Trophoblast cell (in vitro differentiated cells and primary cell): ENCODE results near the gene MTMR3.
"Not testable (repeated sequence)": the region's sequence is repeated elsewhere in the genome, so short reads cannot be mapped to it uniquely, and the experiment has no call there.

ENCODE experiments used
- DNase-seq, 2 donors: peaks; one replicate each; pipeline ENCODE4 v3.0.0-alpha.2; 2016
- H2AFZ ChIP-seq: 2 replicates; pipeline ENCODE4 v1.6.1; 2013; ENCODE audit warnings: low read length, moderate library complexity, mild to moderate bottlenecking; ENCODE audit not compliant: insufficient read depth, poor library complexity
- H2AK5ac ChIP-seq: 2 replicates; pipeline ENCODE4 v1.6.1; 2013; ENCODE audit warnings: mild to moderate bottlenecking, low read length
- H2BK120ac ChIP-seq: 2 replicates; pipeline ENCODE4 v1.6.1; 2013; ENCODE audit warnings: low read length, mild to moderate bottlenecking, moderate library complexity; ENCODE audit not compliant: insufficient read depth, poor library complexity
- H2BK12ac ChIP-seq: 2 replicates; pipeline ENCODE4 v1.6.1; 2013; ENCODE audit warnings: mild to moderate bottlenecking, low read length, moderate library complexity
- H2BK5ac ChIP-seq: 2 replicates; pipeline ENCODE4 v1.6.1; 2013; ENCODE audit warnings: low read length, low read depth, moderate library complexity, mild to moderate bottlenecking; ENCODE audit not compliant: poor library complexity
- H3K14ac ChIP-seq: 2 replicates; pipeline ENCODE4 v1.6.1; 2013; ENCODE audit warnings: mild to moderate bottlenecking, low read length
- H3K18ac ChIP-seq: 2 replicates; pipeline ENCODE4 v1.6.1; 2013; ENCODE audit warnings: mild to moderate bottlenecking, low read length
- H3K23ac ChIP-seq: 2 replicates; pipeline ENCODE4 v1.6.1; 2013; ENCODE audit warnings: low read length
- H3K27ac ChIP-seq: 2 replicates; pipeline ENCODE4 v1.5.1; 2013; ENCODE audit warnings: low read depth, mild to moderate bottlenecking, inconsistent platforms, low read length, moderate library complexity
- H3K27me3 ChIP-seq: 2 replicates; pipeline ENCODE4 v1.6.1; 2013; ENCODE audit warnings: inconsistent platforms, mild to moderate bottlenecking, low read length, moderate library complexity; ENCODE audit not compliant: insufficient read depth
- H3K36me3 ChIP-seq, 2 experiments: 1 replicate in 1 of 2; 2 replicates in 1 of 2; pipeline ENCODE4 v1.6.1; 2013; ENCODE audit warnings: low read length in 2 of 2, mild to moderate bottlenecking in 2 of 2, moderate library complexity in 1 of 2; ENCODE audit not compliant: insufficient read depth in 2 of 2, control insufficient read depth in 1 of 2
- H3K4ac ChIP-seq: 2 replicates; pipeline ENCODE4 v1.6.1; 2013; ENCODE audit warnings: low read depth, mild to moderate bottlenecking, low read length, moderate library complexity
- H3K4me1 ChIP-seq, 2 experiments: 1 replicate in 1 of 2; 2 replicates in 1 of 2; pipeline ENCODE4 v1.6.1; 2013; ENCODE audit warnings: low read length in 2 of 2, mild to moderate bottlenecking in 2 of 2, moderate library complexity in 1 of 2; ENCODE audit not compliant: insufficient read depth in 2 of 2, control insufficient read depth in 1 of 2
- H3K4me2 ChIP-seq: 2 replicates; pipeline ENCODE4 v1.6.1; 2013; ENCODE audit warnings: inconsistent platforms, mild to moderate bottlenecking, low read length, moderate library complexity
- H3K4me3 ChIP-seq: 2 replicates; pipeline ENCODE4 v1.5.1; 2013; ENCODE audit warnings: mild to moderate bottlenecking, low read depth, low read length, inconsistent platforms
- H3K79me1 ChIP-seq: one replicate; pipeline ENCODE4 v1.6.1; 2013; ENCODE audit warnings: low read length
- H3K79me2 ChIP-seq: 2 replicates; pipeline ENCODE4 v1.6.1; 2013; ENCODE audit warnings: low read length, mild to moderate bottlenecking; ENCODE audit not compliant: control insufficient read depth, insufficient read depth, poor library complexity
- H3K9ac ChIP-seq: 2 replicates; pipeline ENCODE4 v1.6.1; 2013; ENCODE audit warnings: mild to moderate bottlenecking, low read length
- H3K9me3 ChIP-seq: 2 replicates; pipeline ENCODE4 v1.6.1; 2013; ENCODE audit warnings: low read depth, mild to moderate bottlenecking, control low read depth, inconsistent platforms, low read length; ENCODE audit not compliant: insufficient read depth
- H4K12ac ChIP-seq: 2 replicates; pipeline ENCODE4 v1.6.1; 2013; ENCODE audit warnings: low read depth, mild to moderate bottlenecking, low read length, moderate library complexity
- H4K8ac ChIP-seq: 2 replicates; pipeline ENCODE4 v1.6.1; 2013; ENCODE audit warnings: low read depth, mild to moderate bottlenecking, low read length, moderate library complexity
- H4K91ac ChIP-seq: one replicate; pipeline ENCODE4 v1.6.1; 2013; ENCODE audit warnings: low read depth, mild to moderate bottlenecking, low read length, moderate library complexity
- WGBS: extraction: QIAGEN DNeasy Blood & Tissue Kit; methylation state at CpG from one replicate; pipeline ENCODE4 v1.1.7; 2013; ENCODE audit warnings: missing lambda C conversion rate; ENCODE audit not compliant: insufficient read length, insufficient coverage; ENCODE audit errors: extremely low coverage; 5-methylcytosine and 5-hydroxymethylcytosine counted together

Gene MTMR3

GRCh38 chr22:29860006-29860766 lies 22.8 kb upstream of the MTMR3 start:
- Histone ChIP-seq H4K91ac (no peak overlapping the region), H3K79me1 (no peaks in the 10 kb centered on the region), H3K27ac (no peak overlapping the region), H4K8ac (no peak overlapping the region), H2BK120ac (no peak overlapping the region), H3K9ac (no peak overlapping the region), H2BK12ac (no peak overlapping the region), H3K4ac (no peak overlapping the region), H3K4me3 (no peak overlapping the region), H2AFZ (no peak overlapping the region), H3K23ac (no peak overlapping the region), H3K14ac (no peak overlapping the region), H3K79me2 (no peaks in the 10 kb centered on the region), H2BK5ac (no peak overlapping the region), H3K36me3 (no peaks in the 10 kb centered on the region), H3K4me2 (no peak overlapping the region), H4K12ac (no peak overlapping the region), H3K18ac (no peak overlapping the region), H2AK5ac (no peak overlapping the region), H3K4me1 (no peaks in the 10 kb centered on the region), H3K27me3 (no peaks in the 10 kb centered on the region), H3K9me3 (no peaks in the 10 kb centered on the region)
- WGBS, result no CpG with 5 or more reads among the region's 2 CpGs
- no peak for DNase-seq

- H2AFZ ChIP-seq, result no peak overlapping the region
- H3K36me3 ChIP-seq, result no peaks in the 10 kb centered on the region
- H3K9ac ChIP-seq, result no peak overlapping the region
- H3K4ac ChIP-seq, result no peak overlapping the region
- H3K18ac ChIP-seq, result no peak overlapping the region
- no peaks in the 10 kb centered on the region for H3K79me1 ChIP-seq
- no peak for DNase-seq
- no peak overlapping the region for H4K91ac ChIP-seq
- H3K27me3 ChIP-seq, result no peaks in the 10 kb centered on the region
- WGBS, result no CpG with 5 or more reads among the region's 2 CpGs
- no peak overlapping the region for H2AK5ac ChIP-seq
- no peak overlapping the region for H4K8ac ChIP-seq
- no peaks in the 10 kb centered on the region for H3K9me3 ChIP-seq
- H2BK12ac ChIP-seq, result no peak overlapping the region
- H3K79me2 ChIP-seq, result no peaks in the 10 kb centered on the region
- no peak overlapping the region for H3K4me3 ChIP-seq
- H3K4me1 ChIP-seq, result no peaks in the 10 kb centered on the region
- H3K4me2 ChIP-seq, result no peak overlapping the region
- no peak overlapping the region for H2BK120ac ChIP-seq
- H4K12ac ChIP-seq, result no peak overlapping the region
- H3K27ac ChIP-seq, result no peak overlapping the region
- H2BK5ac ChIP-seq, result no peak overlapping the region
- no peak overlapping the region for H3K23ac ChIP-seq
- H3K14ac ChIP-seq, result no peak overlapping the region
These were observed 21.2 kb upstream of the MTMR3 start for GRCh38 chr22:29861672-29862297.

- not testable (repeated sequence) for H3K4me2 ChIP-seq, H3K27ac ChIP-seq, H2AFZ ChIP-seq, H2BK12ac ChIP-seq, H3K9ac ChIP-seq, H2AK5ac ChIP-seq, H3K4me3 ChIP-seq, H4K8ac ChIP-seq, H2BK120ac ChIP-seq, H3K23ac ChIP-seq, H2BK5ac ChIP-seq, H3K18ac ChIP-seq, H4K12ac ChIP-seq, H3K36me3 ChIP-seq, H4K91ac ChIP-seq, H3K4ac ChIP-seq, H3K79me2 ChIP-seq, DNase-seq, H3K9me3 ChIP-seq, H3K4me1 ChIP-seq, H3K27me3 ChIP-seq, H3K79me1 ChIP-seq, H3K14ac ChIP-seq
- no CpG with 5 or more reads among the region's 13 CpGs for WGBS
These were observed 17.4 kb upstream of the MTMR3 start for GRCh38 chr22:29865572-29865971.

GRCh38 chr22:29867260-29867659 lies 15.7 kb upstream of the MTMR3 start:
- DNase-seq, result no peak
- no peak overlapping the region for H4K12ac ChIP-seq

More at GRCh38 chr22:29867260-29867659, 15.7 kb upstream of the MTMR3 start:
- Histone ChIP-seq H3K14ac (no peak overlapping the region), H3K4me1 (peaks cover 0 to 4% of the 10 kb centered on the region in 2 experiments), H3K4me3 (no peak overlapping the region), H3K9me3 (no peaks in the 10 kb centered on the region), H3K79me1 (no peaks in the 10 kb centered on the region), H4K8ac (no peak overlapping the region), H2BK120ac (no peak overlapping the region), H3K23ac (no peak overlapping the region), H3K4ac (no peak overlapping the region), H3K9ac (no peak overlapping the region), H2AK5ac (no peak overlapping the region), H2BK12ac (no peak overlapping the region), H3K27ac (no peak overlapping the region), H3K36me3 (no peaks in the 10 kb centered on the region), H3K18ac (no peak overlapping the region), H3K4me2 (no peak overlapping the region), H4K91ac (no peak overlapping the region), H2AFZ (no peak overlapping the region), H3K79me2 (no peaks in the 10 kb centered on the region), H3K27me3 (no peaks in the 10 kb centered on the region), H2BK5ac (no peak overlapping the region)
